GM20431 (cell line): ENCODE measurements around the gene MDM2.

Experiments
- in situ Hi-C: fragments of 300-500 bp; cut with MseI, MboI; formaldehyde crosslinking; loops from one replicate; pipeline ENCODE4 v1.15.0; 2020; ENCODE audit warnings: low sequenced_read_pairs; ENCODE audit not compliant: unreplicated experiment

The MDM2 gene

DNA sequence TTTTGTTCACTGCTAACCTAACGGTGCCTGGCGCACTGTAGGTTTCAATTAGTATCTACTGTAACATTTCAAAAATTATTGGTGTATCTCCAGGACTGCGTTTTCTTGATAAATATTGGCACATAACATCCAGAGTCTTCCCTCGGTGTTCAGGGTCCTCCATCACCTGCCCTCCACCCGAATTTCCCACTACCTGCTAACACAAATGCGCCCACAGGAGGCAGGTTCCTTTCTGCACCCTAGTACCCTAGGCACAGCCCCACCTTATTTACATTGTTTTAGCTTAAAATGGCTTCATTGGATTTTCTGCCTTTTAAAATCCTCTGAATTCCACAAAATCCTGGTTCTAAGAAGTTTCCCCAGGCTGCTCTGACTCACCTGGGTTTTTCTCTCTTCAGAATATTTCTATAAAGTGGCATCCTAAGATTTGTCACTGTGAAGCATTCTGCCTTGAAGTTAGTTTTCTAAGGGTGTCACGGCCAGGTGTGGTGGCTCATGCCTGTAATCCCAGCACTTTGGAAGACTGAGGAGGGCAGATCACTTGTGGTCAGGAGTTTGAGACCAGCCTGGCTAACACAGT lies 86.4 kb downstream of the MDM2 start:
- in situ Hi-C loops, result no loop called here

DNA sequence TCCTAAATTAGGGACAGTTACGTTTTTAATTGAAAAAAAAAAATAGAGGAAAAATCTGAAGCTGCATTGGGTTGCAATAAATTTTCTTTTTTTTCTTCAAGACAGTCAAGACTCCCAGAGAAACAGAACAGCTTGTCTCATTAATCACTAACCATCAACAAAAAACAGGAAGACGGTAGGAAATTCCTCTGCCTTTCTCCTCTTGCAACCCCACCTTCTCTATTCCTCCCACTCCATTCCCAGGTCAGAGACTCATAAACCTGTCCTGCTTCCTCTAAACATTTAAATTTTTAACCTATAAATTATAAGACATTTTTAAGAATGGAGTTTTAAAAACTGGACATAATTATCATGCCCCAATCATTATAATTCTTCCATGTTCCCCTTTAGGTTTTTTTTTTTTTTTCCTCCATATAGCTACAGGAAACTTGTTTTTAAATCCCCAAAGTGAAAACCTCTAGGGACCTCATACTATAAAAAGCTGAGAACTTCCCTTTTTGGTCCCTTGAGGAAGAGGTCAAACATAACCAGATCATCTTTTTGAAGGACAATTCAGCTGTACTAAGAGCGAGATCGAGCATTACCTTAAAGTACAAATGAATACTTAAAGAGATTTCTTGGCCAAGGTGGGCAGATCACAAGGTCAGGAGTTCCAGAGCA lies 89.0 kb downstream of the MDM2 start:
- in situ Hi-C loops, result no loop called here

GRCh38 chr12:68899251-68899771 lies 91.3 kb downstream of the MDM2 start:
- in situ Hi-C loops, result no loop called here

GRCh38 chr12:68900241-68900640 lies 92.3 kb downstream of the MDM2 start:
- in situ Hi-C loops, result no loop called here
